Lower leg skin (tissue), 4 donors: Measurements from ENCODE around the gene SREBF1. TPM values are rescaled to one million over a fixed set of nuclear protein-coding genes. Genes with fewer than 3 reads are reported as not detected.
A peak's percentile ranks its signal among the peaks of the same experiment; 100 is the strongest.

ENCODE experiments used
- DNase-seq, 2 donors: peaks; one replicate each; pipeline ENCODE4 v3.0.0-alpha.2; 2019; ENCODE audit warnings: low spot score in 2 of 2
- H3K4me3 ChIP-seq: fragments of 200-600 bp; sonication (generic); 2 replicates; pipeline ENCODE4 v1.5.1; 2017; ENCODE audit warnings: mild to moderate bottlenecking, low read depth; ENCODE audit not compliant: poor library complexity, severe bottlenecking
- CTCF ChIP-seq, 3 donors: fragments of 450-650 bp; IDR thresholded peaks; one replicate each; pipeline ENCODE4 v1.5.1; 2016; ENCODE audit warnings: antibody characterized with exemption in 3 of 3, mild to moderate bottlenecking in 3 of 3, moderate library complexity in 2 of 3
- POLR2A ChIP-seq, 2 donors: fragments of 450-650 bp; IDR thresholded peaks; one replicate each; pipeline ENCODE4 v1.6.1; 2016 to 2017; ENCODE audit warnings: antibody characterized with exemption in 2 of 2, mild to moderate bottlenecking in 1 of 2, moderate library complexity in 1 of 2
- WGBS, 2 donors: methylation state at CpG; one replicate each; pipeline ENCODE4 v1.1.5; 2018; 5-methylcytosine and 5-hydroxymethylcytosine counted together
- intact Hi-C: fragments of 100-400 bp; cut with DNase I; formaldehyde crosslinking; loops from one replicate; pipeline ENCODE4 v1.15.0; 2023; ENCODE audit warnings: low total_unique reads
- total RNA-seq, 4 donors: library from RNA; depleted of rRNA; stranded (reverse); fragments of >200 nt; gene quantifications; one replicate each; pipeline ENCODE4 v1.1.0, GENCODE V29; 2016

Gene SREBF1
- total RNA-seq, 4 donors from 2014 or later = 54.3 to 146 (median 102) TPM

DNA sequence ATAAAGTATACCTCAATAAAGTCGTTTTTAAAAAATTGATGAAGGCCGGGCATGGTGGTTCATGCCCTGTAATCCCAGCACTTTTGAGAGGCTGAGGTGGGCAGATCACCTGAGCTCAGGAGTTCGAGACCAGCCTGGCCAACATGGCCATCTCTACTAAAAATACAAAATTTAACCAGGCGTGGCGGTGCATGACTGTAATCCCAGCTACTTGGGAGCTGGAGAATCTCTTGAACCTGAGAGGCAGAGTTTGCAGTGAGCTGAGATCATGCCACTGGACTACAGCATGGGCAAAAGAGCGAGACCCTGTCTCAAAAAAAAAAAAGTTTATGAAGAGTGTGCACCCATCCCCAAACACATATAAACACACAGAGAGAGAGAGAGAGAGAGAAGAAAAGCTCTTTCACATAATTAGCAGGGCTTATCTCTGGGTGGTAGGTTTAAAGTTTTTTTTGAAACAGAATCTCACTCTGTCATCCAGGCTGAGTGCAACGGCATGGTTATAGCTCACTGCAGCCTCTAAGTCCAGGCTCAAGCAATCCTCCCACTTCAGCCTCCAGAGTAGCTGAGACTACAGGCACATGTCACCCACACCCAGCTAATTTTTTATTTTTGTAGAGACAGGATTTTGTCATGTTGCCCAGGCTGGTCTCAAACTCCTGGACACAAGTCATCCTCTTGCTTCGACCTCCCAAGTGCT lies 3.0 kb downstream of the SREBF1 start:
- no peak for TF ChIP-seq CTCF (IDR thresholded peaks at IDR 0.05)
- no peak for TF ChIP-seq POLR2A (IDR thresholded peaks at IDR 0.05)
- intact Hi-C loops = no loop called here
- no peak for DNase-seq
- 82 to 84% methylated on average over 8 of the region's 8 CpGs for WGBS, 2 donors
- H3K4me3 ChIP-seq = no peak overlapping the region

GRCh38 chr17:17832032-17832363 lies 4.8 kb downstream of the SREBF1 start:
- no peak overlapping the region for H3K4me3 ChIP-seq
- DNase-seq = no peak
- intact Hi-C loops = no loop called here
- 91 to 92% methylated on average over 2 of the region's 2 CpGs for WGBS, 2 donors
- TF ChIP-seq CTCF (IDR thresholded peaks at IDR 0.05) (no peak), POLR2A (IDR thresholded peaks at IDR 0.05) (no peak)

DNA sequence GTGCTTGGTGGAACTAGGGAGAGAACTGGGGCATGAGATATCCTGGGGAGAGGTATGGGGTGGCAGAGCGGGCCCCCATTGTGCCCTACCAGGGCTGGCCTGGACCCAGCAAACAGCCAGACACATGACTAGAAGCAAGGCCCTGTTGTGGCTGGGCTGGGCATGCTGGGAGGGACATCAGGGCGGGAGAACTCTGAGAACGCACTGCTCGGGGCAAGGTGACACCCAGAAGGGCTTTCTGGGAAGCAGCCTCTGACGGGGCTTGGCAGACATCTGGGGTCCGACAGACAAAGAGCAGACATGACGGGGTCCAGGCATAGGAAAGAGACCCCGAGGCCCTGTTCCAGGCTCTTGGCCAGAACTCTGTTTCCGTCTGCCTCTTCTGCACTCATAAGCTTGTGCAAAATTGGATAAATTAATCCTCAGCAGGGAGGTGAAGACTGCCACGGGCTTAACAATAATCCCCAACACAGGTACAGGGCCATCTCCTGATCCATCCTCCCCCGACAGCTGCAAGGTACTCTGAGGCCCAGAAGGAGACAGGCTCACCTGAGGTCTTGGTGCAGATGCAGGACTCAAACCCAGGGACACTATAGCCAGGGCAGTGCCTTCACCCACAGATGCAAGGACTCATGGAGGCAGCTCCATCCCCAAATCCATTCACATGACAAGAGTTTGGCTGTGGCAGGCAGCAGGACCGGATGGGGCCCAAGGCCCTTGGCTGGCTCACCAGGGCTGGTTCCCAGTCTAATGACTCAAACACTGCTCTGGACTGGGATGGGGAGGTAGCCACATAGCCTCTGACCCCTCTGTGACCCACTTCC lies 5.4 kb downstream of the SREBF1 start:
- intact Hi-C loops = no loop called here
- TF ChIP-seq CTCF (IDR thresholded peaks at IDR 0.05) = no peak
- TF ChIP-seq POLR2A (IDR thresholded peaks at IDR 0.05) = no peak
- DNase-seq = no peak
- WGBS, 2 donors = 48 to 64% methylated on average over 12 of the region's 12 CpGs
- H3K4me3 ChIP-seq = no peak overlapping the region

DNA sequence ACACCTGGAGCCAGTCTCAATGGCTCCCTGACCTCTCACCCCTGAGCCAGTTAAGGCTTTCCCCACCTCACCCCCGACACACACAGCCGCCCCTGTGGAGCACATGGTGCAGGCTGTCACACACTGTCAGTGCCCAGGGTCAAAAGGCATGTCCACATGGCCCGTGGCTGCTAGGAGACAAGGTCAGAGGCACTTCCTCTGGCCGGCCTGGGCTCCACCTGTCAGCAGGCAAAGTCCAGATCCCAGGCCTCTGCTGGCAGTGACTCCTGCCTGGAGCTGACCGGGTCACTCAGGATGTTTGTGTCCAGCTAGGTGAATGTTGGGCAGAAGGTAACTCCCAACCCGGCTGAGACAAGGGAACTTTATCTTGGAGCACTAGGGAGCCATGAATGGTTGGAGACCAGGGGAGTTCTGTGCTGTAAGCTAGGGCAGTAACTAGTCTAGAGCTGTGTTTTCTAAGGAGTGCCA lies 6.0 kb downstream of the SREBF1 start:
- 72 to 74% methylated on average over 6 of the region's 6 CpGs for WGBS, 2 donors
- H3K4me3 ChIP-seq = no peak overlapping the region
- TF ChIP-seq CTCF (IDR thresholded peaks at IDR 0.05) (peak in 1 of 3 donors; percentile 15), POLR2A (IDR thresholded peaks at IDR 0.05) (no peak)
- DNase-seq = no peak
- intact Hi-C loops = no loop called here

- TF ChIP-seq POLR2A (IDR thresholded peaks at IDR 0.05) = no peak
- no peak for TF ChIP-seq CTCF (IDR thresholded peaks at IDR 0.05)
- H3K4me3 ChIP-seq = no peak overlapping the region
- WGBS, 2 donors = 100% methylated on average over 2 of the region's 2 CpGs
- intact Hi-C loops = no loop called here
- no peak for DNase-seq
Measured at GRCh38 chr17:17830269-17830567, 6.6 kb downstream of the SREBF1 start.
